Fibroblast of skin of back (primary cell): ENCODE measurements around the gene DDX4. TPM values are rescaled to one million over a fixed set of nuclear protein-coding genes. Genes with fewer than 3 reads are reported as not detected.
A peak's percentile ranks its signal among the peaks of the same experiment; 100 is the strongest.
"Not testable (repeated sequence)": the region's sequence is repeated elsewhere in the genome, so short reads cannot be mapped to it uniquely, and the experiment has no call there.

Experiments
- DNase-seq: peaks from one replicate; pipeline ENCODE4 v3.0.0-alpha.2; 2013
- polyA plus RNA-seq, 2 experiments: library from polyadenylated mRNA; unstranded; fragments of 120-200 nt; gene quantifications; one replicate each; pipeline ENCODE4 v1.2.1, GENCODE V29; 2013; ENCODE audit not compliant: insufficient read length in 2 of 2

Gene DDX4
- not detected for polyA plus RNA-seq (2013, experiment 1 of 2; ENCODE audit: insufficient read length)
- polyA plus RNA-seq (2013, experiment 2 of 2; ENCODE audit: insufficient read length), result not detected

DNA sequence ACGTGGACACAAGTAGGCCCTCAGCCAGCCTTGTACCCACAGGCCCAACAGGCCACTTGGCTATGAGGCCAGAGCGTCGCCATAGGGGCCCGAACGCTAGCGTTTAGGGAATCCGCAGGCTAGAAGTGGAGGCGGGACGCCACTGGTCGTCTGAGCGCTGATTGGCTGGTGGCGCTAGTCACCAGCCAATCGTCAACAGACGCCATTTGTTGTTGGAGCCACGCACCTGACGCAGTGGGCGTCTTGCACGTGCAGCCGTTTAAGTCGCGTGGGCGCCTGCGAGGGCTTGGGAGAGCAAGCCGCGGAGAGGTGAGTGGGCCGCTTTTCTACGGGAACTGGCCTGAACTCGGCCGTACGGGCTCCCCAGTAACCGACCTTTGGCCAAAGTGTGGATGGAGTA is at the start of gene DDX4:
Gene DDX4 (plus strand): TSS at position 269 of the 400 bp plus-strand sequence. CDS start 903 bp downstream, outside the sequence.
- no peak for DNase-seq

DNA sequence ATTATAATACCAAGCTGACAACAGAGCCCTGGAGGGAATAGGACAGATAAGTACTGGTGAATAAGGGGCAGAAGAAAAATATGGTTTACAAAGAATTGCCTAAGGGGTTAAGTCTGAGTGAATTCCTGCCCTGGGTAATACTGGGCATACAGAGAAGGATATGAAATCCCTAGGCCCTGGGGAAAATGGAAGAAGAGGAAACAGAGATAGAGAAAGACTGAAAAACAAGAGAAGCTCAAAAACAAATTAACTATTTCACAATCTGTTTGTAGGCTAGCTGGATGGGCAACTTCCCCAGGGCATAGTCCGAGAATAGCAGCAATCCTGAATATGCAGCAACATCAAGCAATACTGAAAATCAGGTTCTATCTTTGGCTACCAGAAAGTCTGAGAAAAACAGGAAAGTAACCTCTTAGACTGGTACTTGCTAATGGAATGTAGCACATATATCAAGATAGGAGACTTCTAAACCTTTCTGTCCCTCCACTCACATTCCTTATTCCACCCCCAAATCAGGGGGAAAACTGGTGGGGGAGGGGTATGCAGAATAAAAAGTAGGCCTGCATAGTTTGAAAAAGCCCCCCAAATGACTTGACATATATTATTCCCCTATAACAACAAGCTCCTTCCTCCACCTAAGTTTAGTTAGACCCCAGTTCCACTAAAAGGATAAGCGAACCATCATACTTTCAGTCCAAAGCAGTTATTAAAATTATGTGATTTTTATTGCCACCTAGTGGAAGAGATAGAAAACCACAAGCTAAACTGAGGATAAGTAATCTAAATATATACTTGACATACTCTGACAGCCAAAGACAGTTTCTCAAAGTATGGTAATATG is 46.4 kb upstream of the DDX4 start:
- peak; percentile 63 for DNase-seq

DNA sequence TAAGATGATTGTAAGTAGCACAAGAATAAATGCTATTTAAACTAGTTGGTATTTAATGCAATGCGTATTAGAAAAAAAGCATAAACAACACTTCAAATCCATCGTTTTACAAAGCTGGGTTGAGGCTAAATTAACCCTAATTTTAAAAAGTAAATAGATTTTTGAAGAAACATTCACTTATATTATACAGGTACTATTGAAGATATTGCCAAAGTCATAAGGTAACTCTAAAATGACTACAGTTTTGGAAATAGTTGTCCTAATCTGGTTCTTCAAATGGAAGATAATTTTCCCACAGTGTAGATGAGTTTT is 45.8 kb upstream of the DDX4 start:
- DNase-seq, result no peak

DNA sequence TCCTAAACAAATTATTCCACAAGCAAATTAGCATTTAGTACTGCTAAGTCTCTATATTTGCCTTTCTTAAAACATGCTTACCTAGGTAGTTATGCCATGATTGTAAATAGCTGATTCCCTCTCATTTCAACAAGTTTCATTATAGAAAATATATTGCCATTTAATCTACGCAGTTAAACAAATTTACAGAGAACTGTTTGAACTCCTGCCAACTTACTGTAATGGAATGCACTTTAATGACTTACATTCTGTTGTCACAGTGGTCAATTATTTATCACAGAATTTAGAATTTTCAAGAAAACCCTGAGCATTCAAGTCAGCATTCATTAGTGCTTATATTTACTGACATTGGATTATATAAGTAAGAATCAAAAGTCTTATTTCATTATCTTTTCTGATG is 45.4 kb upstream of the DDX4 start:
- no peak for DNase-seq

DNA sequence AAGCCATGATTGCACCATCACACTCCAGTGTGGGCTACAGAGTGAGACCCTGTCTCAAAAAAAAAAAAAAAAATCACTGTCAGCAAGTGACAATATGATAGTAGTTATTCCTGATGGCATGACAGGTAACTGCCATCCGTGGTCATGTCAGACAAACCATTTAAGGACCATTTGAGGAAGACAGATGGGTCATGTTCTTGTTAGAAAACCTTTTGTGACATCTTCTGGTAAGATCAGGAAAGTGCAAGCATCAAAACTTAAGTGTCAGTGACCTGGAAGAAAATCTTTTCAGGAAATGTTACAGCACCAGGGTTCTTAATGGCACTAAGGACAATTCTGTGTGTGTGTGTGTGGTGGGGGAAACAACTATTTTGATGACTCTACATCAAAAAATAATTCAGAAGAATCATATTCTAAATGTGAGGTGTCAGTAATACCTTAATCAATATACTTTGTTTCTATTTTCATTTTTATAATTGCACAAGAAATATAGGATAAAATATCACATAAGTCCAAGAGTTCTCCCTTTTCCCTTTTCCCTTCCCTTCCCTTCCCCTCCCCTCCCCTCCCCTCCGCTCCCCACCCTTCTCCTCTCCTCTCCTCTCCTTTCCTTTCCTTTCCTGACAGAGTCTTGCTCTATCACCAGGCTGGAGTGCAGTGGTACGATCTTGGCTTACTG is 43.6 kb upstream of the DDX4 start:
- peak; percentile 33 for DNase-seq

DNA sequence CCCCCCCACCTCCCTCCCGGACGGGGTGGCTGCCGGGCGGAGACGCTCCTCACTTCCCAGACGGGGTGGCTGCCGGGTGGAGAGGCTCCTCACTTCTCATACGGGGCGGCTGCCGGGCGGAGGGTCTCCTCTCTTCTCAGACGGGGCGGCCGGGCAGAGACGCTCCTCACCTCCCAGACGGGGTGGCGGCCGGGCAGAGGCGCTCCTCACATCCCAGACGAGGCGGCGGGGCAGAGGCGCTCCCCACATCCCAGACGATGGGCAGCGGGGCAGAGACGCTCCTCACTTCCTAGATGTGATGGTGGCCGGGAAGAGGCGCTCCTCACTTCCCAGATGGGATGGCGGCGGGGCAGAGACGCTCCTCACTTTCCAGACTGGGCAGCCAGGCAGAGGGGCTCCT is 41.2 kb upstream of the DDX4 start:
- not testable (repeated sequence) for DNase-seq

DNA sequence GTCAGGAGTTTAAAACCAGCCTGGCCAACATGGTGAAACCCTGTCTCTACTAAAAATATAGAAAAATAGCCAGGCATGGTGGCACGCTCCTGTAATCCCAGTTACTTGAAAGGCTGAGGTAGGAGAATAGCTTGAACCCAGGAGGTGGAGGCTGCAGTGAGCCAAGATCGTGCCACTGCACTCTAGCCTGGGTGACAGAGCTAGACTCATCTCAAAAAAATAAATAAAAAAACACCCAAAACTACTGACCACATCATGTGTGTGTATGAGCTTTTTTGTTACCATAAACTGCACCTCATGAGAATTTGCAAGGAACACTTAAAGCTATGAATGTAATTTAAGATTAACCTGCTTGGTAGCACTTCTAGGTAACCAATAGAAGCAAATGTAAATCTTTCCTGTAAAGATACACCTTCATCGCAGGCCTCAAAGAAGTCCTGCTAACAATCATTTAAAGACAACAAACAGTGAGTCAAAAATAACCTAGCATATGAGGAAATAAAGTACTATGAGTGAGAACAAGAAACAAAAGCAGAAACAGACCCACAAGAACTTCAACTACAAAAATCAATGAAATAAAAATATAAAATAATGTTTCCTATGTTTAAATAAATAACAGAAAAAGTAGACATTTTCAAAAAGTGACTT is 38.7 kb upstream of the DDX4 start:
- no peak for DNase-seq

DNA sequence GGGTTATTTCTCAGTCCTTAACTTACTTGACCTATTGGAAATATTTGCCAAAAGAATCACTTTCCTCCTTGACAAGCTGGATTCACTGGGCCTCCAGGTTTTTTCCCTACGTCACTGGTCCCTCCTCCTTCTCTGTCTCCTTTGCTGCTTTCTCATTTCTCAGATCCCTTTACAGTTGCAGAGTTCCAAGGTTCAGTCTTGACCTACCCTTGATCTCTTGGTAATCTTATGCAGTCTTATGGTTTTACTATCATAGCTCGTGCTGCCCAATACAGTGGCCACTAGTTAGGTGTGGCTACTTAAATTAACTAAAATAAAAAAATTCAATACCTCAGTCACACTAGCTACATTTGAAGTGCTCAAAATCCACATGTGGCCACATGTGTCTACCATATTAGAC is 37.1 kb upstream of the DDX4 start:
- no peak for DNase-seq

DNA sequence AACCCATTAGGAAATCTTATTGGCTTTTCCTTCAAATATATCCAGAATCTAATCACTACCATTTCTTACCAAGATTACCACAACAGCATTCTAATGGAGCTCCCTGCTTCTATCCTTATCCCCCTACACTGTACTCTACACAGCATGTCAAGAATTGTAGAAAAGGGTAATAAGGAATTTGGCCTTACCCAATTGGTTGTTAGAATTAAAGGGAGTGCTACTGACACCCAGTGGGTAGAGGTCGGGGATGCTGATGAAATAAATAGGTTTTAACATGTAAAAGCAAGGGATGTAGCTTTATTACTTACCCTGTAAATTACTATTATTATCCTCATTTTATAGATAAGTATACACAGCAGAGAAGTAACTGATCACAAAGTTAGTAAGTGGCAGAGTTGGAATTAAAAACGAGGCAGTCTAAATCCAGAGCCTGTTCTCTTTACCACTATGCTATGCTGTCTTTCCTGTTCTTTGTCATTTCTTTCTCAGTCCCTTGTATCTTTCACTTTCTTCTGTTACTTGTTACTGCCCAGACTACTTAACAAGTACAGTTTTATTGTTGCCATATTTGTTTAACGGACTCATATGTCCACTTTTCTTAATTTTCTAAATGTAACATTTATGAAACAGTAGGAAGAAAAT is 36.3 kb upstream of the DDX4 start:
- DNase-seq, result no peak

DNA sequence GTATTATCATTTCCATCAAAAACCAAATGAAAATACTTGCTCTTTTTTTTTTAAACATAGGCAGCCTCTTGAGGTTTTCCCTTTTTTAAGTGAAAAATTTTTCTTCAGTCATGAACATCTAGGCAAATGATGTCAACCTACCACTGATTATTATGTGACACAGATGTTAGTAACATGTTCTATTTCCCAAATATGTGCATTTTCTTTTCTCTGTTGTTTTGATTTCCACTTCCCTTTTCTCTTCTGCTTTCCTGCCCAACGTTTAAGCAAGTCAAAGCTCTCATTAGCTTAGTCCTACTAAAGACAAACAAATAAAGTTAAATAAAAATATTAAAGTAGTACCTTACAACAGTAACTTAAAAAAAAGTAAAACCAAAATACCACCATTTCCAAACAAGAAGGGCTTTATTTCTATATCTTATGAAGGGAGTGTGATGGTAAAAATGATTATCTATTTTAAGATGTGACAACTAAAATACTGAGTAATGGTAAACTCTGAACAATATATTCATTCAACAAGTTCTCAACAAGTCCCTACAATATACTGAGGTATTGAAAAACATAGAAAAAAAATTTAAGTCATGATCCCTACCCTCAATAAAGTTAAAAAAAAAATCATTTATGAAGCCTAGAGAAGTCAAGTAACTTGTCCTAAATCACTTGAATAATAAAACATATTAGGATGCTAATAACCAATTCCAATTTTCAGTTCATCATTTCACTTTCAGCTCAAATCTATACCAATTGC is 35.1 kb upstream of the DDX4 start:
- no peak for DNase-seq

DNA sequence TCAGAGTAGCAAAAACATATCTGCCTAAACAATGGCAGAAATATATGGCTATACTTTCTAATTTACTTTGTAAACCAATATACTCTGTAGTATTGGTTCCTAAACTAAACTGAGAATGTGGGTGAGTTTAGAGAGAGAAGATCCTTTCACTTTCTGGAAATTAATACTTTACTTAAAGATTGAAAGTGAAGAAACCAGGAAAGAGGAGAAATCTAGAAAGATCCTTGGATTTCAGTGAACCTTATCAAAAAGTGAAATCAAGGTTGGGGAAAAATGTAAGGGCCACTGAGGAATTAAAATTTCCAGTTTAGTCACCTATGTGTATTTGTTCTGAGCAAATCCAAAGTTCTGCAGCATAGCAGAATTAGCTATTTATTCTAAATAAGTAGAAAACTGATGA is 31.6 kb upstream of the DDX4 start:
- DNase-seq, result no peak

DNA sequence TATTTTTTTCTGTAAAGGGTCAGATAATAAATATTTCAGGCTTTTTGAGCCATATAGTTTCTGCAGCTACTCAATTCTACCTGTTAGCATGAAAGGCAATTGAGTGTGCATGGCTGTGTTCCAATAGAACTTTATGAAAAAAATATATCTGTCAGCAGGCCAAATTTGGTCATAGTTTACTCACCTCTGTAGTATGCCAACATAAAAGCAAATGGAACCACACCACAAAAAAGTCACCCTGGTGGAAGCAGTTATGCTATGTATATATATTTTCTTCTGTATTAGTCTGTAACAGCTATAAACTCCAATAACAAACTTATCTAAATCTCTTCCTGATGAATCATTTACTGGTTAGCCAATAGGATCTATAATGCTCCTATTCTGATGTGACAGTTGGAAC is 29.1 kb upstream of the DDX4 start:
- DNase-seq, result no peak

DNA sequence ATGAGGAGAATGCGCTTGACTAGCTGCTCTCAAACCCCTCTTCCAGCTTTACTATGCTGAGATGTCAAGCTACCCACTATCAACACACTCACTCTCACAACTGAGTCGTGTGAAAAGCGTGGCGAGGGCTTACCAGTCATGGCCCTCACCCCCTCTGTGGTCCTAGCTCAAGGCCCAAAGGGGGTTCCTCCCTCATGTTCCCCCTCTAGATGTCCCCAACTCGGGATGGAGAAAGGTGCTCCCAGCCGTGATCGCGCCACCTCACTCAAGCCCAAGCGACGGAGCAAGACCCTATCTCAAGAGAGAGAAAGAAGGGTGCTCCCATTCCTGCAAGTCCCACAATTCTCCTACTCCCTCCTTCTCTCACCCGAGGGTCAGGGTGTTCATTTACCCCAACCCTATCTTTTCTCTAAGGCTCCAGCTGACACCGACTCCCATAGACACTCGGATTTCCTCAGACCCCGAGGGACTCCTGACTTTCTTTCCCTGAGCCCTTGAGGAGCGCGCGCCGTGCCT is 26.3 kb upstream of the DDX4 start:
- no peak for DNase-seq

DNA sequence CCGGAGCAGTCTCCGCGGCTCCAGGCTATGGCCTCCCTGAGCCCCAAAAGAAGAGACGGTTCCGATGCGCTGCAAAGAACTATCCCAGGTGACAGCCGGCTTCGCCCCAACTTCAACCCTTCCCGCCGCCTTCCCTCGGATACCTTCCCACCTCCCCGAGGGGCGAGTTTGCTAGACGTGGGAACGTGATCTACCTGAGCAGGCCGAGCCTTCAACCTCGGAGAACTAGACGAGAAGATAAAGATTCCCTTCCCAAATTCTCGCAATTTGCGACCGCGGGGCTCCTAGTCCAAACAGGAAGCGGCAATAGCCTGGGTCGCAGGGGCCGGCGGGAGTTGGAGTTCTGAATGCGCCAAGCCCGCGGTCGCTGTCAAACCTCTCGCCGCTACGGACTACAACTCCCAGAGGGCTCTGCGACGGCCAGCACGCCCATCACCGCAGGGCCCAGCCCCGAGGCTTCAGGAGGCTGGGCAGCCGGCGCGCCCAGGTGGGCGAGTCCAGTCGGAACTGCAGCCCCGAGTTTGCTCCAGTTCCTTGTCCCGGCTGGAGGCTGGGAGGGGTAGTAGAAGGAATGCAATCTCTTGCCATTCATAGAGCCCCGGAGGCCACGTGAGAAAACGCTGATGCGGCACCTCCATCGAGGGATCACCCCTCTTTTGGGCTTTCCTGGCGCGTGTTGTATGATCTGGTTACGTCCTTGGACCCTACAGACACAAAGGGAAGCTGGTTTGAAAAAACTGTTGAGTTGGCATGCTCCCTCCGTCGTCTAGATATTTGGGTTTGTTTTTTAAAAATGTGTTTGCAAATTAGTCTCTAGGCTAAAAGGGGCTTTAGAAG is 25.6 kb upstream of the DDX4 start, which contains the start of gene SLC38A9:
Gene SLC38A9 (minus strand): TSS at position 302 of the 837 bp plus-strand sequence. CDS start 14,366 bp downstream, outside the sequence.
- peak; percentile 93 for DNase-seq

DNA sequence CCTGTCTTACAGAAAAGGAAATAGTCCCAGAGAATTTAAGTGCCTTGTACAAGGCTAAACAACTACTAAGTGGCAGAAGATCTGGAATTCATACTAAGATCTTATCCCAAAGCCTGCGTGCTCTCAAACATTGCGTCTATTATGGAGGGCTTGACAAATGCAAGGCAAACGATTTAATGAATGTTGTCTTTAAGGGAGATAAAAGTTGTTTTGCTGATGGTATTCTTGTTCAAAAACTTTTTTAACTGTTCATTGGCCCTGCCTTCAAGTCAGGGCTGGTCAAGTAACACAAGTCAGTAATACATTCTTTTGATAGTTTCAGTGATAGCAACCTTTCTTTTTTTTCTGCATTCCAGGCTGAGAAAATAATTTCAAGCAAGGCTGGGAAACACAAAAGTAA is 24.0 kb upstream of the DDX4 start:
- DNase-seq, result peak; percentile 56

DNA sequence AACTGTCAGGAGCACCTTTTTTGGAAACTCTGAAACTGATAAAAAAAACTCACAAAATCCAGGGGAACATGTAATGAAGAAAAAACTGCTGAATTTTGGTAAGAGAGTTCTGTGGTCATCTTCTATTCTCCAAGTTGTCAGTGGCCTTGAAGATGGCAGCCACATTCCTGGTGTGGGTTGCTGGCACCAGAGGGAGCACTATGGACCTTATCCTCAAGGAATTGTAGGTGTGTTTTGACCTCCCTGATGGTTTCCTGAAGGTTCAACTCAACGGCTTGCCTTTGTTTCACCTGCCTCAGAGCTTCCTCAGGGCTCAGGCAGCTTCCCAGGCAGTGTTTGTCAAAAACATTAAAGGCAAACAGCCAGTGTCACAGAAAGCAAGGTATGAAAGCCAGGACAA is 23.5 kb upstream of the DDX4 start:
- DNase-seq, result no peak

DNA sequence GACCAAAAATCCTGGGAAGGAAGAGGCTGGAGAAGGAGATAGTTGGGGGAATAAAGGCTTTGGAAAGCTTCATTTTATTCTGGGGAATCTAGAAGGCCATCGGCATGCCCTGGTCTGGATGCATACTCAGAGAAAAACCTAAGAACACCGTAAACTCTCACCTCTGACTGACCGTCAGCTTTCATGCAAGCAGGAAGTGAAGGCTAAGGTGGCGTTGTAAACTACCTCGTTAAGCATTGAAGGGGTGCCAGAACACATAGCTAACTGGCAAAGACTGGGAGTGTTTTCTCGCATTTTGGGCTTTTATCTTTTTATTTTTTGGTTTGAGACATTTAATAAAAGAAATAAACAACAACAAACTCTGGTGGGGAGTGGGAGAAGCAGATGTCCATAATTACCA is 23.1 kb upstream of the DDX4 start:
- no peak for DNase-seq

DNA sequence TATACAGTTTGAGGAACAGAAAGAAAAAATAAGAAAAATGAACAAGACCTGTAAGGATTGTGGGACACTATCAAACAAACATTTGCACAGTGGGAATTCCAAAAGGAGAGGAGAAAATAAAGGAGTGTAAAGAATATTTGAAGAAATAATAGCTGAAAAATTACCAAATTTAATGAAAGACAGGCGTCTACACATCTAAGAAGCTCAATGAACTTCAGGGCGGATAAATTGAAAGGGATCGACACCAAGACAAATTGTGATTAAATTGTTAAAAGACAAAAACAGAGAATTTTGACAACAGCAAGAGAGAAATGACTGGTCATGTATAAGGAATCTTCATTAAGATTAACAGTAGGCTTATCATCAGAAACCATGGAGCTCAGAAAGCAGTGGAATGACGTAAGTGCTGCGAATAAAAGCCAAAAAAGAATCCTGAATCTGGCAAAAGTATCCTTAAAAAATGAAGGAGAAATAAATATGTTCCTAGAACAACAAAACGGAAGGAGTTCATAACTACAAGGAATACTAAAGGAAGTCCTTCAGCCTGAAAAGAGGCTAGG is 22.3 kb upstream of the DDX4 start:
- DNase-seq, result no peak

DNA sequence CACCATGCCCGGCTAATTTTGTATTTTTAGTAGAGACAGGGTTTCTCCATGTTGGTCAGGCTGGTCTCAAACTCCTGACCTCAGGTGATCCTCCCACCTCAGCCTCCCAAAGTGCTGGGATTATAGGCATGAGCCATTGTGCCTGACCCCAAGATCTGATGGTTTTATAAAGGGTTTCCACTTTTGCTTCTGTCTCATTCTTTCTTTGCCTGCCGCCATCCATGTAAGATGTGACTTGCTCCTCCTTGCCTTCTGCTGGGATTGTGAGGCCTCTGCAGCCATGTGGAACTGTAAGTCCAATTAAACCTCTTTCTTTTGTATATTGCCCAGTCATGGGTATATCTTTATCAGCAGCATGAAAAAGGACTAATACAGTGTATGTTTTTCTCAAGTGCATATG is 18.8 kb upstream of the DDX4 start:
- not testable (repeated sequence) for DNase-seq

DNA sequence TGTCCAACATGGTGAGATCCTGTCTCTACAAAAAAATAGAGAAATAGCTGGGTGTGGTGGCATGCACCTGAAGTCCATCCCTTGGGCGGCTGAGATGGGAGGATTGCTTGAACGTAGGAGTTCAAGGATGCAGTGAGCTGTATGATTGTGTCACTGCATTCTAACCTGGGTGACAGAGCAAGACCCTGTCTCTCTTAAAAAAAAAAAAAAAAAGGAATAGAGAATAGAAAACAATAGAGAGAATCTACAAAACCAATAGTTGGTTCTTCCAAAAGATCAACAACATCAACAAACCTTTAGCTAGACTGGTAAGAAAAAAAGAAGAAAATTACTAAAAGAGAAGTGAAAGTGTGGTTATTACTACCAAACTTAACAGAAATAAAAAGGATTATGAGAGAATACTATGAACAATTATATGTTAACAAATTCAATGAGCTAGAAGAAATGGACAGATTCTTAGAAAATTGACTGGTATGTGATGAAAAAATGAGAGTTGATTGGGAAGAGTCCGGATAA is 17.6 kb upstream of the DDX4 start:
- DNase-seq, result no peak
